DMS53 (cell line): ENCODE measurements around the gene ANTXR1.

Experiments used
- DNase-seq: peaks from one replicate; lab custom pipeline; 2025; lab: John Stamatoyannopoulos, UW

Gene ANTXR1

DNA sequence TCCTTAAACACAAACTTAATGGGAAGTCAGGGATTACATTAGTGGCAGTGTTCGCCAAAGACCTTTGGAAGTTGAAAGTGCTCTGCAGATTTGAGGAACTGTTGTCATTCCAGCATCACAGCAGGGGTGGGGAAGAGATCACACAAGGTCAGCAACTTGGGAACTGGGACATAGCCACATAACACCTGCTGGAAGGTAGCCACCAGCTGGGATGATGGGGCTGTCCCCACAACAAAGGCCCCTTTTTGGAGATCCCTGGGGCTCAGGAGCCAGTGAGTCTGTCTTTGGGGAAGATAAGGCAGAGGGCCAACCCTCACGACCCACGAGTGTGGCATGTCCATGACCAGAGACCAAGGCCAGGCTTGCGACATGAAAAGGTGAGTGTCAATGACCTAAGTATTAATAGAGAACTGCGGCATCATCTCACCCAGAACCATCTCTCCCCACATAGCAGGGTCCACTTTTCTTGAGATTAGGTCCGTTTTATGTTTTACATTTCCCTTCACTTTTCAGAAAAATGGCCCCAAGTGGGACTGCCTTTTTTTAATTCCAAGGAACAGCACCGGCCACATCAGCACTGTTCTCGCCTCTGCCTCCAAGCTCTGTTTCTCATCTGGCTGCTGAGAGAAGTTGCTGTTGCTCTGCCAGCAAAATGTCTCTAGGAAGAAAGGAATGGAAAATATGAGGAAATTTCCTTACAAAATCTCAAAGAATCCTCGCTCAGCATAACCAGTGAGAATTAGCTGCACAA, 267.1 kb downstream of the ANTXR1 start:
- DNase-seq = no peak

DNA sequence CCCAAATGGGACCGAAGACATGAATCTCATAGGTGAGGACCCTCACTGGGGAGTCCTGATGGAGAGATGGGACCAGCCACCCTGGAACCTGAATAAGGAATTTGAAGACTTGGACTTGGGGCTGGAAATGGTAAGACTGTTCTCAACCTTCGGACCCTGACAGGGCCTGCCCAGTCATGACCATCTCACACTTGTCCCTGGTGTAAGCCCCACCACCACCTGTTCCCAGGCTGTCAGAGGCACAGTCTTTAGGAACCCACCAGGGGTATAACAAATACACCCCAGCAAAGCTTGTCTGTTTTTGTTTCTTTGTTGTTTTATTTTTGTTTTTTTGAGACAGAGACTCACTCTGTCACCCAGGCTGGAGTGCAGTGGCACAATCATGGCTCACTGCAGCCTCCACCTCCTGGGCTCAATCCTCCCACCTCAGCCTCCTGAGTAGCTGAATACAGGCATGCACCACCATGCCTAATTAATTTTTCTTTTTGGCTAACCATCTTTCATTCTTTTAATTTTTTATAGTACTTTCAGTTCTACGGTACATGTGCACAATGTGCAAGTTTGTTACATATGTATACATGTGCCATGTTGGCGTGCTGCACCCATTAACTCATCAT, 267.9 kb downstream of the ANTXR1 start:
- no peak for DNase-seq

GRCh38 chr2:69285379-69285894, 272.5 kb downstream of the ANTXR1 start:
- no peak for DNase-seq

- no peak for DNase-seq
Observed at GRCh38 chr2:69287544-69287943, 274.6 kb downstream of the ANTXR1 start.

GRCh38 chr2:69288429-69288828, 275.4 kb downstream of the ANTXR1 start:
- no peak for DNase-seq

DNA sequence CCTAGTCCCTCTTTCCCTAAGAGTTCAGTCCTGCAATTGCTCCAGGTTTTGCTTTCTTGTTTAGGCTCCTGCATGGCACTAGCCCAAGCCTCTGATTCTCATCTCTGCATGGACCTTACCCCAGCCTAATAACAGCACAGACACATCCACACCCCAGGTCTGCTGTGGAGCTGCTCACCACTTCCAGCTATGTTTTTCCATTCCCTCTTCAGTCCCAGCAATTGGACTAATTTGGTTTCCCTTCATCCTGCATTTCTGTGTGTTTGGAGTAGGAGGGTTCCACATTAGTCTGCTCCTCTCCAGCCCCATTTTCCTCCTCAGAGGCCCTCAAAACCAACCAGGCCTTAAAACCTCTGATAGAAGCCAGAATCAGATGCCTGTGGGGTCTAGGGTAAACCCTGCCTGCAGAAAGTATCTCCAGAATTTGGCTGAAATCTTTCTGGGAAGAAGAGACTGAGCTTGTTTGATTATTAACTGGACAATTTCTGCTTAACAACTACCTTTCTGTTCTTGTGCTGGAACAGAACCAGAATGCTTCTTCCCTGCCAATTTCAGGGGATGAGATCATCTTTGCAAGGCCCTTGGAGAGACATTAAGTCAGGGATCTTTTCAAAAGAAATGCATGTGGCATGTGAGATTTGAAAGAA, 278.1 kb downstream of the ANTXR1 start:
- no peak for DNase-seq

- no peak for DNase-seq
Observed at GRCh38 chr2:69291721-69292120, 278.7 kb downstream of the ANTXR1 start.

- no peak for DNase-seq
Observed at GRCh38 chr2:69292256-69292655, 279.3 kb downstream of the ANTXR1 start.

DNA sequence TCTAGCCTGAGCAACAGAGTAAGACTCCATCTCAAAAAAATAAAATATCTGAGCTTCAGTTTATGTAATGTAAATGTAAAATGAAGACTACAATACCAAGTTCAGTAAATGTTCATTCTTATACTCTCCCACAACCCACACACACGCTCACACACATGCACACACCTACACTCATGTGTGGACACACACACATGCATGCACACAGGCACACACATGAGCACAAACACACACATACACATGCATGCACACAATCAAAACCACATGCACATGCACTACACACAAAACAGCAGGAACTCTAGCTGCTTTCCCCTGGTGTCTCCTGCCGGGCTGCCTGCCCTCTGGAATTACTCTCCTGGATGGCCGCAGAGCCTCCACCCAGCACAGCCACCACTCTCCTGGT, 283.4 kb downstream of the ANTXR1 start:
- DNase-seq = no peak

DNA sequence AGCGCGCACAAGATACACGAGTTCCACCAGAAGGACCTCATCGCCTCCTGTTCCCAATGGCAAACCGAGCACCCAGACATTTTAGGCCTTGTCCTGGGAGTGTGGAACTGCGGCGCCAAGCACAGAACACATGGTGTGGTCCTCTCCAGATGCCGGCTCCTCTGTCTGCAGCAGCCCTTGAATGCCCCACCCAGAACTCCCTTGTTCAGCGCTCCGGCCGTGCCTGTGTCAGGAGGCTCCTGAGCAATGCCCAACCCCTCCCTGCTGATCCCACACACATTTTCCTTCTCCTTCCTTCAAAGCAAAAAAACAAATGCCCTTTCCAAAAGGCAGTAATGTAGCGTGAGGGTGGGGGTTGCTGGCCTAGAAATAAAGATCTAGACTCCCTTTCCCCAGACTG, 284.2 kb downstream of the ANTXR1 start:
- DNase-seq = no peak

DNA sequence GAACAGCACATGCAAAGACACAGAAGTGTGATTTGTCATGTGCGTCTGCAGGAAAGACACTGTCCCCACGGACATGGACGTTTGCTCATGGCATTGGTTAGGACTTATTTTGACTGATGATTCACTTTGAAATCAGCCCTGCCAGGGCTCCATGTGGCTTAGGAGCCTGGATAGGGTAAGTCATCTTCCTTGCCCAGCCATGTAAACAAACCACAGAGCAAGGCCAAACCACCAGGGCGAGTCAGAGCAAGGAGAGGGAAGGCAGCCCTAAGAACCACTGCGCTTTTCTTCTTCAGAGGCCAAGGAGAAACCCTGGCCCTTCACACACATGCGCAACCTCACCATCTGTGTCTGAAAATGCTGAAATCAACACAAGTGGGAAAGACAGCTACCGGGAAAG, 285.3 kb downstream of the ANTXR1 start:
- DNase-seq = no peak

- no peak for DNase-seq
Observed at GRCh38 chr2:69298862-69299261, 285.9 kb downstream of the ANTXR1 start.
